GM21360 (cell line): ENCODE measurements around the gene RPIA.
A peak's percentile ranks its signal among the peaks of the same experiment; 100 is the strongest.

Experiments used
- ATAC-seq: cut with Tn5 transposase; IDR thresholded peaks from one replicate; pipeline ENCODE4 v1.9.1; 2021; ENCODE audit warnings: mild to moderate bottlenecking, moderate library complexity; ENCODE audit not compliant: unreplicated experiment

Gene RPIA

DNA sequence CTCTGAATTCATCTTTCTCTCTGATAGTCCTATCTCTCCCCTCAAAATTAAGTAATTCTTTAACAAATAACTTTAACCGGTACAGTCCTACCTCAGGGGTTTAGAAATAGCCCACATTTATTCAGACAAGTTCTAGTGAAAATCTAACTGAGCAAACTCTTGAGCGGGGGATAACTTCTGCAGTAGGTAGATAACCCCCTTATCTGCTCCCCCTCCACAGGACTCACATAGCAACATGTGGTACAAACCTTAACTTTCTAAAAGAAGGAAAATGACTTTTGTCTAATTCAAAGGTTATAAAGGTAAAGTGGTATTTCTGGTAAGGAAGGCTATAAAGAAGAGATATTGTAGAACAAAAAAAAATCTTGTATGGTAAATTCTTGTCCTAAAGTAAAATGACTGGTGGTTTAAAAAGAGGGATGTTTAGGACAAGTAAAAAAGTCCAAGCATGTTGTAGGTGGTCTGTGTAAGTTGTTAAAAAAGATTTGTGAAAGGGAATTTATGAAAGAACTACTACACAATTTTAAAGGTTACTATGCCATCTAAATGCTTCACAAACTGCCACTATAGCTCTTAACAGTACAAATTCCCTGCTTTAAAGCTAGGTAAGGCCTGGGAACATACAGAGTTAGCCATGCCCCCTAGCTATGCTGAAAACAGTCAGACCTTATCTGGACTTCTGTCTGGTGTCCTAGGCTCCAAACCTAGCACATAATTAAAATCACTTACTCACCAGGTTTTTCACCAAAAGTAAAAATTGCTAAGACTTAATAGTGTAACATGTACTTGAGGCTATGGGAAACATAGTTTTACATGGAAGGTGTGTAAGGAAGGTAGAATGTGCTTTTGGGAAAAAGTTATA, 8.1 kb upstream of the RPIA start:
- no peak for ATAC-seq

DNA sequence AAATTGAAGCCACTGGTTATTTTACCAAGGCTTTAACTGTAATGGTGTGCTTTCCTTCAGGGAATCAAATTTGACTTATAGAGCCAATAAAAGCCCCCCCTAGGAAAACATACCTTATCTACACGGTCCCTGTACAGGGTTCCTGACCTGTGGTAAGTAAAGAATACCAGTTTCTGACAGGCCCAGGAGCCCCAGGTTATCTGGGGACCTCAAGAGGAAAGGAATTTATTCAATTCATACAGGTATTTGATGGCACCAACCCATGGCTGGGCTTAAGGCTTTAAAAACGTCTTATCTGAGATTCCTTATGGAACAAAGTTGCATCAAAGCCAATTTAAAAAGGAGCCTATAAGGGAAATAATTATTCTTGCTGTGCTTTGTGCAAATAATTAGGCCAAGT, 7.0 kb upstream of the RPIA start:
- ATAC-seq, result no peak

GRCh38 chr2:88686320-88686719, 5.2 kb upstream of the RPIA start:
- no peak for ATAC-seq

DNA sequence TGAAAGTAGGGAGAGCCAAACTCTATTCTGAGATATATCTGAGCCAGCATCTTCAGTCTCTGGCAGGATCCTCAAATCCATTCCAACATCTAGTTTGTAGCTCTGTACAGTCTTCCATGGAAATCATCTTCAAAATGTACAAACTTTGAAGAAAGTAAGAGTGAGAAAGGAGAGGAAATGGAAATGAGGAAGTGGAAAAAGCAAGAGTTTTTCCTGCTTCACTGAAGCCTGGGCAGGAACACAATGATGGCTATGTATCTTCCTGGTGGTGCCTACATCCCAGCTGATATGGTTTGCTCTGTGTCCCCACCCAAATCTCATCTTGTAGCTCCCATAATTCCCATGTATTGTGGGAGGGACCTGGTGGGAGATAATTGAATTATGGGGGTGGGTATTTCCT, 4.1 kb upstream of the RPIA start:
- ATAC-seq, result no peak

DNA sequence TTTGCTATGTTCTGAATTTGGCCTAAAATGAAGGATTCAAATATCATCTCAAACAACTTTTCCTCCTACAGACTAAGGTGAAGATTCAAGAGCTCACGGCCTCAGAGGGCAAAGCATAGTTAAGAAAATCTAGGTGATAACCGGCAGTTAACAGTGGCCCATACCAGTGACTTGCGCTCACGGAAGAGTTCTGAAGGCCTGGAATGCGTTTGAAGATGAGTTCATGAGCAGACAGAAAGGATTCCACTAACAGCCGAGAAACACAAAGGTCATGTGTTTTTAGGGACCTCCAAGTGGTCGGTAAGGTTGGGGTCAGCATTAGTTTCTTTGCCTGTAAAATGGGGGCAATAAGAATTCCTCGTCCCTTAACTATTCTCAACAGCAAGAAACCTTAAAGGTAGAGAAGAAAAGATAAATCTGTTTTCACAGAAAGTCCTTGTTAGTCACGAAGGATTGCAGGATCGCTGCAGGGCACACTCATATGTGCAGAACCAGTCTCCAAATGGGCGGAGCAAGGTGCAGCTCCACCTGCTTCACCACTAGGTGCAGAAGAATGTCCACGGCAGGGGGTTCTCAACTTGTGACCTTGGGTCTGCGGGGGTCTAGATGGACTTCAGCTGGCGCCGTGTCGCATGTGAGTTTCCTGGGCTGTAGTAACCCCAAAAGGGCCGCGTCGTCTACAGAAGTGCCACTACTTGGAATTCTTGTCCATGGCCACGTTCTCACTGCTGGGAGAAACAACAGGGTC, 708 bp upstream of the RPIA start:
- peak; percentile 4 for ATAC-seq

- no peak for ATAC-seq
Measured at GRCh38 chr2:88692187-88692586, 714 bp downstream of the RPIA start.

- ATAC-seq, result no peak
Measured at GRCh38 chr2:88693911-88694414, 2.5 kb downstream of the RPIA start.

DNA sequence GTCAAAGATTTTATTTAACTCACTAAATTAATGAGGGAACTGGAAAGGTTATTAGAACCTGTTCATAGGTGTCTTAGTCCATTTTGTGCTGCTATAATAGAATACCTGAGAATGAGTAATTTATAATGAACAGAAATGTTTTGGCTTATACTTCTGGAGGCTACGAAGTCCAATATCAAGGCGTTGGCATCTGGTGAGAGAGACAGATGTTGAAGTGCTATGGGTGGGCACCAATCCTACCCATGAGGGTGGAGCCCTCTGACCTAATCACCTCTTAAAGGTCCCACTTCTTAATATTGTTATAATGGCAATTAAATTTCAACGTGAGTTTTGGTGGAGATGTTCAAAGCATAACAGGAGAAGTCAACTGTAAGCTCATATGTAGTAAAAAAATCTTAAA, 5.1 kb downstream of the RPIA start:
- ATAC-seq, result no peak

GRCh38 chr2:88697370-88698026, 6.0 kb downstream of the RPIA start:
- no peak for ATAC-seq

DNA sequence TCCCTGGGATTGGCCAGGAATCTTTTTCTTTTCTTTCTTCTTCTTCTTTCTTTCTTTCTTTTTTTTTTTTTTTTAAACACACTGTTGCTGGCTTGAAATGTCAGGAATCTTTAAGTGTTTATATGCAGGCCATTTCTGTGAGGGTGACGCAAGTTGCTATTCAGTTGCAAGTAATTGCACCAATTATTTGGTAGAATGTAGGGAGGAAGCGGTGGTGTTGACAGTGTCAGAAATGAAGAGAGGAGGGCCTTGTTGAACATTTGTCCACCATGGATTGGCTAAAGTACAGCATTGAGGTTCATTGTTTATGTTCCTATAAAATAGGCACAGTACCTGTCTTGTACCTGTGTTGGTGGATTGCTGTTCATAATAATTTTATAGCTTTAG, 6.5 kb downstream of the RPIA start:
- ATAC-seq, result no peak

GRCh38 chr2:88698498-88699233, 7.2 kb downstream of the RPIA start:
- no peak for ATAC-seq

GRCh38 chr2:88707003-88707402, 15.5 kb downstream of the RPIA start:
- ATAC-seq, result no peak

DNA sequence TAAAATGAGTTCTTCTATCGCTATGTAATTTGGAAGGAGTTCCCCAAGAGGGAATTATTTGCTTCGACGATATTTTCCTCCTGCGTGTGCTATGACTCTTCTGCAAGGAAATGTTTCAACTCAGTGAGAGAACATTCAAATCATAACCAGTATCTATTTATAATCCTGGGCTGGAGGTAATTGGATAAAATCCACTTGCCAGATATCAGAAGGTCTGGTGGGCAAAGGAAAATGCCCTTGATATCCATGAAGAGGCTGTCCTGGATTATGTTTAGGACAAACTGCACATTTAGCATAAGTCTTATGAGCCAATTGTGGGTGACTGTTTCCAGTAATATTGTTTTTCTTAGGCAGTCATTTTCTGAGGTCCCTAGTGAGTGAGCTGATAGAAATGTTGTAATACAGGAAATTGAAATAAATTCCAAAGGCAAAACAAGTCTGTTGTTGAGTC, 17.7 kb downstream of the RPIA start:
- ATAC-seq, result no peak

- ATAC-seq, result no peak
Measured at GRCh38 chr2:88711289-88711688, 19.8 kb downstream of the RPIA start.

GRCh38 chr2:88711897-88712296, 20.4 kb downstream of the RPIA start:
- ATAC-seq, result no peak

DNA sequence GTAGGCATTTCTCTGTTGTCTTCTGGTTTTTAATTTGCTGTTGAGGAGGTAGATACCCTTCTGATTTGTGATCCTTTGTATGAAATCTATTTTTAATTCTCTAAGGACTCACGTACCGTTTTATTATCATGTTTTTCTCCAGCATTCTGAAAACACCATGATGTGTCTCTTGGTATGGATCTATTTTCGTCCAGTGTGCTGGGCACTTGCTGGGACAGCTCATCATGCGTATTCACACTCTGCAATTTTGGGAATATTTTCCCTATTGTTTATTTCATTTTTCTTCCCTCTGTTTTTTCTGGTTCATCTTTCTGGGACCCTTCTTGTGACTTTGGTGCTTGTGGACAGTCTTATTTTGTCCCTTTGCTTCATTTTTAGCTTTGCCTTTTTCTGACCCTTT, 21.9 kb downstream of the RPIA start:
- no peak for ATAC-seq

DNA sequence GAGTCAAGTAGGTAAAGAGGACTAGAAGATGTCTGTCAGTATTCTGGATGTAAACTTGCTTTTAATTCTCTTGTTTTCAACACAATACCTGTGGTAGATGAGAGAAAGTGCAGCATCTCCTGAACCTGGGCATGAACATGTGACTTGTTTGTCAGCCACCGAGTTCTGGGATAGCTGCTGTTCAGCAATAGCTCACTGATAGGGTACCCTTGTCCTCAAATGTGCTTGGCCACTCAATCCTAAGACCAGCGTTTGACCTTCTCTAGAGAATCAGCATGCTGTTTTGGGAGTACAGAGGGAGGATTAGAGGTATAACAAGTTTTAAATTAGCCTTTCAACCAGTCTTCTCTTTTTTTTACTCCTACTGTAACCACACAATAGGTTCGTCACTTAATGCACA, 23.2 kb downstream of the RPIA start:
- no peak for ATAC-seq

DNA sequence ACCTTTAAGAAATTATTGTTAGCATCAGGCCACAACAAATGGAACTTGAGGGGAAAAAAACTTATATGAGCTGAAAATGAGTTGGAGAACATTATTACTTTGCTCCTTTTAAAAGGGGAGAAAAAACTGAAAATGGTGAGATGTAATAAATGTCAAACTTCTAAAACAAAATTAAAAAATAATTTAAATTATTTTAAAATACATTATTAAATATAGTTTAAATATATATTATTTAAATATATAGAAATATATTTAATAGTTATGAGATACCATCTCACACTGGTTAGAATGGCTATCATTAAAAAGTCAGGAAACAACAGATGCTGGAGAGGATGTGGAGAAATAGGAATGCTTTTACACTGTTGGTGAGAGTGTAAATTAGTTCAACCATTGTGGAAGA, 28.9 kb downstream of the RPIA start:
- no peak for ATAC-seq

DNA sequence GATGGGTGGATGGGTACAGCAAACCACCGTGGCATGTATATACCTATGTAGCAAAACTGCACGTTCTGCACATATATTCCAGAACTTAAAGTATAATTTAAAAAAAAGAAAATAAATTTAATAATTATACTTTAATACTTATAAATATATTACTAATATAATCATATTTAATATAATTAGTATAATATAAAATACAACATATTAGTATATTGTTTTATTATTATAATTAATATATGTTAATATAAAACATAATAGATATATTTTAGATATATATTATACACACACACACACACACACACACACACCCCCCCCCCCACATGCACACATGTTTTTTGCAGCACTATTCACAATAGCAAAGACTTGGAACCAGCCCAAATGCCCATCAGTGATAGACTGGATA, 29.8 kb downstream of the RPIA start:
- ATAC-seq, result no peak

DNA sequence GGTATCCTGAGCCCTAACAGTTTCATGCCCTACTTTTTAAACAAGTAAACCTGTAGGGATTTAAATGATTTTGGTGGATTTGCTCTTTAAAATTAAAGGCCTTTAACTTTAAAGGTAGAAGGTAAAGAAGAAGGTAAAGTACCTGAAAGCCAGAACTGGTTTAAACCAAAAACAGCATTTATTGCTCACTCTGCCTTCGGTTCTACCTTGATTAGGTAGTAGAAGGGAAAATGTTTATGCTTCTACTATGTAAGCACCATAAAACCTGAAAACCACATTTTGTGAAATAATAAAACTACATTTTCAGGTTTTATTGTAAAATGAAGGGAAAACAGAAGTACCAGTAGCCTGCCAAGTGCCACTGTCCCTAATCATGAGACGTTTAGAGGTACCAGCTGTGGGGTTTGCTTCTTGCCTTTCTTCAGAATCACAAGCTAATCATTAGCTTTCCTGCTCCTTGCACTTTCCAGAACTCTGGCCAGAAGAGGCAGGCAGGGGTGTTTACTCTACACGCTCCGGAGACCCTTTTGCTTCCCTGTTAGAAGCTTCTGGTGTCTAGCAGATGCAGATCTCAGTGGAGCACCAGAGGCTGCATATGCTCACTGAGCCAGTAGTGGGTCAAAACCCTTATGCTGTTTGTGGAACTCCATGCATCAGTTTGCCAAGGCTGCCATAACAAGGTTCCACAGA, 33.3 kb downstream of the RPIA start:
- ATAC-seq, result no peak
